K562 (cell line): Measurements from ENCODE around the gene MICU1. TPM values are rescaled to one million over a fixed set of nuclear protein-coding genes. Genes with fewer than 3 reads are reported as not detected.

Experiments used
- AFF1 ChIP-seq, 2 experiments: fragments of 450-650 bp; IDR thresholded peaks; 2 replicates each; pipeline ENCODE4 v1.6.1; 2018; ENCODE audit warnings: mild to moderate bottlenecking in 2 of 2, low read depth in 1 of 2; ENCODE audit not compliant: partially characterized antibody in 2 of 2
- ARID2 ChIP-seq: fragments of 450-650 bp; IDR thresholded peaks from 2 replicates; pipeline ENCODE4 v1.6.1; 2017; ENCODE audit warnings: antibody characterized with exemption, mild to moderate bottlenecking
- CBFA2T3 ChIP-seq: fragments of 450-650 bp; IDR thresholded peaks from 2 replicates; pipeline ENCODE4 v1.6.1; 2017
- KAT8 ChIP-seq: fragments of 450-650 bp; IDR thresholded peaks from 2 replicates; pipeline ENCODE4 v1.6.1; 2016; ENCODE audit warnings: low read depth, mild to moderate bottlenecking
- MECOM ChIP-seq: fragments of 250-450 bp; sonication (Bioruptor Pico); IDR thresholded peaks from 2 replicates; pipeline ENCODE4 v1.8.0; 2022; ENCODE audit warnings: inconsistent platforms
- MLX ChIP-seq, 2 experiments: fragments of 450-650 bp in 1 of 2; sonication (generic) in 1 of 2; formaldehyde crosslinking; conservative IDR thresholded peaks; 2 replicates each; pipeline versions ENCODE4 v1.4.0 to v1.8.1; 2020 to 2022; ENCODE audit warnings: mild to moderate bottlenecking in 1 of 2, missing genetic modification reagents in 1 of 2
- MNT ChIP-seq, 2 experiments: fragments of 450-650 bp; conservative IDR thresholded peaks; 2 replicates each; pipeline ENCODE4 v1.6.1; 2017; ENCODE audit warnings: mild to moderate bottlenecking in 2 of 2, moderate library complexity in 2 of 2
- NCOR1 ChIP-seq: fragments of 450-650 bp; IDR thresholded peaks from 2 replicates; pipeline ENCODE4 v1.6.1; 2016; ENCODE audit warnings: mild to moderate bottlenecking, moderate library complexity
- PBX2 ChIP-seq, 2 experiments: IDR thresholded peaks in 1 of 2; conservative IDR thresholded peaks in 1 of 2; 2 replicates each; pipeline ENCODE4 v1.6.1; 2016; ENCODE audit warnings: low read depth in 2 of 2, mild to moderate bottlenecking in 1 of 2, missing compliant biosample characterization in 1 of 2, missing genetic modification characterization in 1 of 2, moderate library complexity in 1 of 2
- PKNOX1 ChIP-seq: fragments of 450-650 bp; IDR thresholded peaks from 2 replicates; pipeline ENCODE4 v1.6.1; 2016
- SMARCE1 ChIP-seq: fragments of 450-650 bp; IDR thresholded peaks from 2 replicates; pipeline ENCODE4 v1.7.1; 2016; ENCODE audit warnings: mild to moderate bottlenecking
- TCF3 ChIP-seq: sonication (generic); formaldehyde crosslinking; IDR thresholded peaks from 2 replicates; pipeline ENCODE4 v1.4.0; 2020; ENCODE audit warnings: mild to moderate bottlenecking, missing genetic modification reagents
- ZNF23 ChIP-seq: fragments of 250-450 bp; sonication (Bioruptor Pico); IDR thresholded peaks from 2 replicates; pipeline ENCODE4 v1.4.0; 2020; ENCODE audit warnings: mild to moderate bottlenecking
- ZNF668 ChIP-seq: fragments of 250-450 bp; sonication (Bioruptor Pico); IDR thresholded peaks from 2 replicates; pipeline ENCODE4 v1.8.0; 2022; ENCODE audit warnings: mild to moderate bottlenecking, inconsistent platforms
- ZNF707 ChIP-seq: fragments of 250-450 bp; sonication (Bioruptor Pico); conservative IDR thresholded peaks from 2 replicates; pipeline ENCODE4 v1.8.0; 2022; ENCODE audit warnings: inconsistent platforms, mild to moderate bottlenecking, moderate library complexity
- polyA plus RNA-seq, 8 experiments: library from polyadenylated mRNA; depleted of rRNA in 4 of 8; stranded (reverse) in 5 of 8; unstranded in 3 of 8; fragments of >200 nt; fragmentation: Nextera tagmentation in 2 of 8; fragmentation: Illumina TruSeq in 1 of 8; extraction: Ambion mirVana in 2 of 8; extraction: Trizol in 1 of 8; gene quantifications; 2 replicates each; pipeline versions ENCODE4 v1.2.1 to v1.2.3, GENCODE V29; 2011 to 2014; ENCODE audit warnings: inconsistent platforms in 1 of 8, missing spikeins in 1 of 8
- total RNA-seq, 7 experiments: library from RNA; depleted of rRNA in 6 of 7; stranded (reverse); fragments of >200 nt in 6 of 7; fragmentation: Illumina TruSeq in 2 of 7; extraction: Trizol in 2 of 7; gene quantifications; 2 replicates each; pipeline versions ENCODE4 v1.2.1 to v1.2.3, GENCODE V29; 2011 to 2021; ENCODE audit warnings: low replicate concordance in 1 of 7

MICU1 gene
- total and polyA plus RNA-seq, 9 of the 15 experiments (the other 6 are each of a cell fraction or from before 2014, with no cell fraction given), result 29.3 to 76.8 (median 48.4) TPM

GRCh38 chr10:72414642-72415041 lies 211.2 kb downstream of the MICU1 start (continued):
- no peak for TF ChIP-seq AFF1 (IDR thresholded peaks at IDR 0.05; ENCODE audit: low read depth in 1 of 2, partially characterized antibody in 2 of 2)
- no peak for TF ChIP-seq KAT8
- no peak for TF ChIP-seq ZNF707 (CRISPR knock-in tag)
- TF ChIP-seq CBFA2T3, result peak; percentile 73
- 0 out of 4 replicates have a peak, but pooled peaks of 1 of the 2 experiments have one; percentile 29 for TF ChIP-seq MNT (conservative IDR thresholded peaks at IDR 0.05)
- TF ChIP-seq SMARCE1, result peak; percentile 19; the same call in 1 of the 2 replicates
- no peak for TF ChIP-seq ZNF668
- peak; percentile 36; the same call in 1 of the 2 replicates for TF ChIP-seq NCOR1
- TF ChIP-seq PKNOX1, result peak; percentile 86
- no peak for TF ChIP-seq MLX (CRISPR knock-in tag; conservative IDR thresholded peaks at IDR 0.05)
- TF ChIP-seq ARID2, result no peak
- peak; percentile 65 for TF ChIP-seq TCF3
- no peak for TF ChIP-seq PBX2 (CRISPR knock-in tag; IDR thresholded peaks at IDR 0.05; ENCODE audit: low read depth)
- TF ChIP-seq PBX2 (tag; conservative IDR thresholded peaks at IDR 0.05; ENCODE audit: low read depth), result peak; percentile 83
- peak; percentile 78; the same call in 1 of the 2 replicates for TF ChIP-seq MECOM (CRISPR knock-in tag)
- TF ChIP-seq ZNF23 (CRISPR knock-in tag), result no peak
